ENCODE results near the gene SLIT3.

Gene SLIT3

DNA sequence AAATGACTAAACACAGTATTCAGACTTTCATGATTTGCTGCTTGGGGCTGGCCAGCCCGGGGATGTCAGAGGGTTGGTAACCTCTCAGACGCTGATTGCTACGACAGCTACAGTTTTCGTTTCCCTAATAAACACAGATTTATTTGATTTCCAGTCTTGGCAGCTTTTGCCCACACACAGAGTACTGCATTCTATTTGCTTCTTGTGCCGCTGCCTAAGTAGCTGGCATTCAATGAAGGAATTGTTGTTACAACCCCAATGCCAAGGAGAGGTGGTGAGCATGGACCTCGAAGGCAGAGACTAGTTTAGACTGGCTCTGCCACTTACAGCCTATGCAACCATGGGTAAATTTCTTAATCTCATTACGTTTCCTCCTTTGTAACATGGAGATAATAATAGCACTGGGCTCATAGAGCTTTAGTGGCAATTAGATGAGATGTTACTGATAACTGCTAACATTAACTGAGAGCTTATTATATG, 474.7 kb downstream of the SLIT3 start:
- DNase-seq (ENCODE audit: low read depth): no peak

- DNase-seq (ENCODE audit: low read depth): no peak
These were observed 478.1 kb downstream of the SLIT3 start for GRCh38 chr5:168822745-168823281.

DNA sequence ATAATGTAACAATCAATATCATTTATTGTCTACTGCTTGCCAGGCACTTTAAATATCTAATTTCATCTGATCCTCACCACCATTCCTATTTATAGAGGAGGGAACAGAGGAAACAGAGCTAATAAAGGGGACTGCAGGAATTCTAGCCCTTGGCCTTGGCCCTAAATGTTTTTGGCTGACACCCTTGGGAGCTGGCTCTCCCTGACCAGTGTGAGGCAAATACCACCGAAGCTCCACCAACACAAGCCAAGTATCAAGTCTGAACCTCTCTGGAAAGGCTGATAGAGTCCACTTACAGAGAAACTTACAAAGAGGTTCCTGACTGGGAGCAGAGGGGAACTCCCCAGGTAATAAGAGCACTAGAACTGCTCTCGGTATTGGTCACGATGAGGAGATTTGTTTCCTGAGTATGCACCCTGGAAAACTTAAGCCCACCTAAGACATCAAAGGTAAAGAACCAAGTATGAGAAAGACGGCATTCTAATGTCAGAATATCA, 478.6 kb downstream of the SLIT3 start:
- no peak for DNase-seq (ENCODE audit: low read depth)

- DNase-seq (ENCODE audit: low read depth): no peak
These were observed 480.1 kb downstream of the SLIT3 start for GRCh38 chr5:168820874-168821273.

- no peak for DNase-seq (ENCODE audit: low read depth)
These were observed 481.8 kb downstream of the SLIT3 start for GRCh38 chr5:168819004-168819621.

DNA sequence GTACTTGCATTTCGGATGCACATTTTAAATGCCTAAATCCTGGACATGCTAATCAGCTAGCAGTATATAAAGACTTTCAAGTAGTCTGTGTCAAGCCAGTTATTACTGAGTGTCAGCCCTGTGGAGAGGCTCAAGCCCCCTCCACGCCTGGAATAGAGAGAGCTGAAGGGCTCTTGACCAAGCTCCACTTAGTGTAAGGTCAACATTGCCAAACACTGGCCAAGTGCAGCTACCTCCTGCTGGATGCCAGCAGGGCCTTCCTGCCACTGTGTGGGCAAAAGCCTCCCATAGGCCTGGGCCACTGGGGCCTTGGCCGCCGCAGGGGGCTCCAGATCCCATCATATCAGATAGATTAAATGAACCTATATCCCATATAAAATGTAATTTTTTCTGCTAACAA, 482.4 kb downstream of the SLIT3 start:
- no peak for DNase-seq (ENCODE audit: low read depth)

GRCh38 chr5:168817591-168817990, 483.3 kb downstream of the SLIT3 start:
- no peak for DNase-seq (ENCODE audit: low read depth)

- DNase-seq (ENCODE audit: low read depth): no peak
These were observed 484.3 kb downstream of the SLIT3 start for GRCh38 chr5:168816661-168817060.

- DNase-seq (ENCODE audit: low read depth): no peak
These were observed 487.6 kb downstream of the SLIT3 start for GRCh38 chr5:168813184-168813968.

DNA sequence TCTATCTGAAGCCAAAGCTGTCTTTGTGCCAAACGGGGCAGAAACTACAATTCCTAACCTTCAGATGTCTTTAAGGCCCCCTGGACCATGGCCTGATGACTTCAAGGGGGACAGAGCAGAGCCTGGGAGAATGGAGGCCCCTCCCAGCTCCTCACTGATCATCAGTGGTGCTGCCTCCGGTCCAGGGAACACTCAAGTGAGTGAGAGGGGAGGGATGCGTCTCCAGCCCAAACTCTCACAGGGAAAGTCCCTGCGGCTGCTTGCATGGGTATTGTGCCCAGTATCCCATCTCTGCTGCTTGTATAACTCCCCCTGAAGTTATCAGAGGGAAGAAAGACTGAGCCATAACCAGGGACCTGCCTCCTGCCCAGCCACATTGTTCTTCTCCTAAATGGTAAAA, 490.3 kb downstream of the SLIT3 start:
- DNase-seq (ENCODE audit: low read depth): no peak

GRCh38 chr5:168809218-168809617, 491.7 kb downstream of the SLIT3 start:
- no peak for DNase-seq (ENCODE audit: low read depth)

GRCh38 chr5:168808051-168808616, 492.8 kb downstream of the SLIT3 start:
- DNase-seq (ENCODE audit: low read depth): no peak

DNA sequence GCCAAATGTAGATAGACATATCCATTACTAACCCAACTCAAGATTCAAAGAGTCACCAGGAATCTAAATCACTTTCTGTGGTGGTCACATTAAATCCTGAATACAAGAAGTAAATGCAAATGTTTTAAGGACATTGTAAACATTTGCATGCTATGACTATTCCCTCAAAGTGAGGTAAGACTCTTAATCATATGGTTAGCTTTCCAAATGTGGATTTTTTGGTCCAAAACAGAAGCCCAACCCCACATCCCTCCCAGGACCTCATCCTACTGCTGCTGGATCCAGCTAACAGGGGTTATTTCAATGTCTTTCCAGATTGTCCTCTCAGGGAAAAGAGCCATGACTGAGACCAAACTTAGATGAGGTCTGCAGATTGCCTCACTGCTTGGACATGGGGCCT, 493.7 kb downstream of the SLIT3 start:
- DNase-seq (ENCODE audit: low read depth): no peak

DNA sequence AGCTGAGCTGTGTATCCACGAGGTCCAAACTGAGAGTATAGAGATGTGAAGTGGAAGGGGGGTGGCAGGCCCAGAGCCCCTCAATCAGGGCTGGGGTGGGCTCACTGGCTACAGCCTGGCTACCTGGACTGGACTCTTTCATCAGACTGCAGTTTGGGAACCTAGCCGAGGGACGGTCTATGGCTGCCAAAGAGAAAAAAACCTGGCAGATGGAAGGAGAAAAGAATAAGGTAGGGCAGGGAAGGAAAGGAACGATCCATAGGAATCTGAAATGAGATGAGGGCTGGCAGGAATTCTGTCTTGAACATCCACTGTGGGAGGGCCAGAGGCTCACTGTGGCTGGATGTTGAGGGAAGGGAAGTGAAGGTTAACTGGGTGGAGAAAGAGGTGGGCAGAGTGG, 497.4 kb downstream of the SLIT3 start:
- DNase-seq (ENCODE audit: low read depth): no peak

DNA sequence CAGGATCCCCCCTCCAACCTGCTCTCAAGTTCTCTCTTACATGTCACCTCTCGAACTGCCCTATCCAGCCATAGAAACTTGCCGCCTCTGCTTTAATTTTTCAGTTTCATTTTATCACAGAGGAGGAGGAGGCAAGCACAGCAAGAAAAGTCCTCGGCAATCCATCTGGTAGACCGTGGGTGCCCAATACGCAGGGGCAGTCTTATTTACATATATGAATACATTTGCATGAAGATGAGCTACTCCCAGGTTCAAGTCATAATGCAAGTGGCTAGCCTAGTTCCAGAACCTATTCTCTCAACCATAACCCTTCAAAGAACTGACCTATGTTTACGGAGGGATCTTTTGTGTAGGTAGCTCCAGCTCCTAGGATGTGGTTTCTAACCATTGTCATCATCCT, 498.6 kb downstream of the SLIT3 start:
- DNase-seq (ENCODE audit: low read depth): no peak

- no peak for DNase-seq (ENCODE audit: low read depth)
These were observed 499.4 kb downstream of the SLIT3 start for GRCh38 chr5:168801567-168801966.

- DNase-seq (ENCODE audit: low read depth): no peak
These were observed 500.2 kb downstream of the SLIT3 start for GRCh38 chr5:168800701-168801100.

DNA sequence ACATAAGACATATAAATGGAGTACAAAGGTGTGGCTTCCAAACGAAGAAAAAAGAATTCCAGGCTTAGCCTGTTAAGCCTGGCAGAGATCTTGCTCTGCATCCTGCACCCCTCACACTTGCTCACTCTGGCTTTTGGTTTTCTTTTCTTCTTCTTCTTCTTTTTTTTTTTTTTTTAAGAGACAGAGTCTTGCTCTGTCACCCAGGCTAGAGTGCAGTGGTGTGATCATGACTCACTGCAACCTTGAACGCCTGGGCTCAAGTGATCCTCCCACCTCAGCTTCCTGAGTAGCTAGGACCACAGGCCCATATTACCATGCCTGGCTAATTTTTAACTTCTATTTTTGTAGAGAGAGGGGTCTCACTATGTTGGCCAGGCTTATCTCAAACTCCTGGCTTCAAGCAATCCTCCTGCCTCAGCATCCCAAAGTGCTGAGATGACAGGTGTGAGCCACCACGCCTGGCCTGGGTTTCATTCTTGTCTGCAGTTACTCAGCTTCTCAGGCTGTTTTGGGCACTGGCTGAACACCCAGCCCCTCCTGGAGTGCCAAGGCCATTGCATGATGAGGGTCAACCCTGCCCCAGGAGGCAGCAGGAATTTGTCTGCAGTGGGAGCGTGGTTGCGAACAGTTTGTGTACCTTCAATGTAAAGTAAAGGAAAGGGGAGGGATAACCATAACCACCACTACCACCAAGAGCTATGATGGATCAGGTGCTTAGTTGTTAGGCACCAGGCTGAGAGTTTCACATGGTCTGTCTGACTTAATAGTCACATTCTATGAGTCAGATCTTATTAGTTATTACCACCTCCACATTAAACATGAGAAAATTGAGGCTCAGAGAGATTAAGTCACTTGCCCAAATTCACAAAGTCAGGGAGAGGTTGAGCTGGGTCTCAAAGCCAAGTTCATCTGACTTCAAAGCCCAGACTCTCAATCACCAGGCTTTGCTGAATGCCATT, 502.6 kb downstream of the SLIT3 start:
- DNase-seq (ENCODE audit: low read depth): no peak

GRCh38 chr5:168796593-168797580, 504.1 kb downstream of the SLIT3 start:
- no peak for DNase-seq (ENCODE audit: low read depth)

DNA sequence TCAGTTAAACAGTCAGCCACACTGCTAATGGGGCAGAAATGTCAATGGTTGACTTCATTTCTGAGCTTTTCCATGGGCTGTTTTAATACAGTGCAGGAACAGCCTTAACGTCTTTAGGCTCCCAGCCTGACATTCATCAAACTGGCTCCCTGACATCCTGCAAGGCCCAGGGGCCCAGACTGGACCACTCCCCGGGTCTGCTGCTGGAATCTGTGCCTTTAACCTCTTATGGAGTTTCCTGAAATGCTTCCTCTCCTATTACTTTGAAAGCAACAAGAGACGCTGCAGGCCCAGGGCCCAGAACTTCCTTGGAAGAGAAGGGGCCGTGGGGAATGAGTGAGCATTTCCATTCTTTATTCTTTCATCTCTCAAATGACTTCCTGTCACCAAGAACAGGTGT, 504.9 kb downstream of the SLIT3 start:
- no peak for DNase-seq (ENCODE audit: low read depth)
